NCI-H2196 (cell line): Measurements from ENCODE around the gene PAFAH2.
"Not testable (repeated sequence)": the region's sequence is repeated elsewhere in the genome, so short reads cannot be mapped to it uniquely, and the experiment has no call there.

Experiments used
- DNase-seq: peaks from one replicate; lab custom pipeline; 2025; ENCODE audit not compliant: unreplicated experiment; lab: John Stamatoyannopoulos, UW

Gene PAFAH2

GRCh38 chr1:25933479-25934365, 64.1 kb downstream of the PAFAH2 start:
- no peak for DNase-seq

- not testable (repeated sequence) for DNase-seq
Observed at GRCh38 chr1:25932811-25933400, 65.0 kb downstream of the PAFAH2 start.

GRCh38 chr1:25932321-25932720, 65.5 kb downstream of the PAFAH2 start:
- no peak for DNase-seq

- DNase-seq, result no peak
Observed at GRCh38 chr1:25929016-25929415, 68.8 kb downstream of the PAFAH2 start.

- peak; percentile 80 for DNase-seq
Observed at GRCh38 chr1:25927521-25928265, 70.2 kb downstream of the PAFAH2 start.

- peak; percentile 72 for DNase-seq
Observed at GRCh38 chr1:25926731-25927496, 70.9 kb downstream of the PAFAH2 start.

- no peak for DNase-seq
Observed at GRCh38 chr1:25924454-25924853, 73.4 kb downstream of the PAFAH2 start.

- peak; percentile 62 for DNase-seq
Observed at GRCh38 chr1:25922971-25923552, 74.8 kb downstream of the PAFAH2 start.

- peak; percentile 69 for DNase-seq
Observed at GRCh38 chr1:25922056-25922970, 75.5 kb downstream of the PAFAH2 start.

GRCh38 chr1:25918615-25919014, 79.2 kb downstream of the PAFAH2 start:
- DNase-seq, result no peak

GRCh38 chr1:25917996-25918395, 79.9 kb downstream of the PAFAH2 start:
- no peak for DNase-seq

GRCh38 chr1:25916460-25916859, 81.4 kb downstream of the PAFAH2 start:
- no peak for DNase-seq

GRCh38 chr1:25914074-25914995, 83.5 kb downstream of the PAFAH2 start:
- no peak for DNase-seq

- DNase-seq, result no peak
Observed at GRCh38 chr1:25913206-25913605, 84.7 kb downstream of the PAFAH2 start.

- DNase-seq, result no peak
Observed at GRCh38 chr1:25912076-25912831, 85.6 kb downstream of the PAFAH2 start.

- no peak for DNase-seq
Observed at GRCh38 chr1:25911162-25911561, 86.7 kb downstream of the PAFAH2 start.
